A204.1 (cell line): ENCODE results near the gene CD84.
"Not testable (repeated sequence)": the region's sequence is repeated elsewhere in the genome, so short reads cannot be mapped to it uniquely, and the experiment has no call there.

Experiments used
- FAIRE-seq: peaks from 2 replicates; lab custom pipeline; 2012; peaks lifted over from hg19 to GRCh38; lab: Jason Lieb, UNC

Gene CD84

GRCh38 chr1:160500321-160500990 is 78.8 kb downstream of the CD84 start:
- FAIRE-seq: no peak

- FAIRE-seq: no peak
Measured at GRCh38 chr1:160499631-160500030, 79.7 kb downstream of the CD84 start.

GRCh38 chr1:160498301-160499065 is 80.8 kb downstream of the CD84 start:
- not testable (repeated sequence) for FAIRE-seq

- no peak for FAIRE-seq
Measured at GRCh38 chr1:160496334-160496733, 83.0 kb downstream of the CD84 start.

GRCh38 chr1:160494620-160495019 is 84.7 kb downstream of the CD84 start:
- FAIRE-seq: no peak

- no peak for FAIRE-seq
Measured at GRCh38 chr1:160492617-160493016, 86.7 kb downstream of the CD84 start.

GRCh38 chr1:160491981-160492380 is 87.3 kb downstream of the CD84 start:
- FAIRE-seq: no peak
